HepG2 (cell line): ENCODE measurements around the gene BSG. TPM values are rescaled to one million over a fixed set of nuclear protein-coding genes. Genes with fewer than 3 reads are reported as not detected.

Experiments
- ATAC-seq: fragments of 200-7000 bp; cut with Tn5 transposase; 3 replicates; pipeline ENCODE4 v1.9.1; 2020; ENCODE audit warnings: mild to moderate bottlenecking, moderate library complexity
- BruUV-seq: library from RNA; stranded (reverse); fragments of 400-500 nt; replicated peaks from 2 replicates; lab custom pipeline; 2021; lab: Mats Ljungman, UMichigan
- CTCF ChIA-PET: fragments of 300-600 bp; formaldehyde crosslinking; extraction: SDS; loops from one replicate; lab custom pipeline; 2021; ENCODE audit warnings: low total read pairs, inconsistent platforms, low intra/inter-chr PET ratio; lab: Yijun Ruan, JAX
- POLR2A ChIA-PET: fragments of 350-600 bp; sonication (Branson Sonifier 250); formaldehyde crosslinking; loops from one replicate; lab custom pipeline; 2020; ENCODE audit warnings: antibody characterized with exemption, inconsistent platforms; lab: Yijun Ruan, JAX
- DNase-seq: peaks from one replicate; pipeline ENCODE4 v3.0.0-alpha.2; 2015; ENCODE audit warnings: low spot score
- FAIRE-seq: peaks from 3 replicates; lab custom pipeline; 2011; peaks lifted over from hg19 to GRCh38; lab: Jason Lieb, UNC
- H2AFZ ChIP-seq: one replicate; pipeline ENCODE4 v1.6.1; 2011; ENCODE audit warnings: low read length, inconsistent platforms
- H3K27ac ChIP-seq: fragments of 300-600 bp; 3 replicates; pipeline ENCODE4 v1.8.0; 2011; ENCODE audit warnings: mixed run types, mild to moderate bottlenecking, mixed read lengths, low read length, inconsistent platforms; ENCODE audit not compliant: insufficient read depth; ENCODE audit errors: extremely low read length
- H3K27me3 ChIP-seq, 2 experiments: fragments of 200-600 bp in 1 of 2; 2 replicates in 1 of 2; 3 replicates in 1 of 2; pipeline versions ENCODE4 v1.6.0 to v1.8.0; 2011; ENCODE audit warnings: low read length in 2 of 2, mild to moderate bottlenecking in 2 of 2, moderate library complexity in 2 of 2, inconsistent platforms in 1 of 2; ENCODE audit not compliant: insufficient read depth in 2 of 2, control insufficient read depth in 1 of 2
- H3K36me3 ChIP-seq, 2 experiments: fragments of 200-600 bp in 1 of 2; replicated peaks in 1 of 2; 2 replicates in 1 of 2; 3 replicates in 1 of 2; pipeline versions ENCODE4 v1.5.1 to v1.8.0; 2011; ENCODE audit warnings: low read length in 2 of 2, inconsistent platforms in 1 of 2; ENCODE audit not compliant: insufficient read depth in 2 of 2, control insufficient read depth in 1 of 2
- H3K4me1 ChIP-seq: 2 replicates; pipeline ENCODE4 v1.5.1; 2012; ENCODE audit warnings: low read length, inconsistent platforms; ENCODE audit not compliant: insufficient read depth
- H3K4me2 ChIP-seq: 2 replicates; pipeline ENCODE4 v1.6.0; 2011; ENCODE audit warnings: low read depth, low read length, inconsistent platforms
- H3K4me3 ChIP-seq, 3 experiments: fragments of 200-600 bp in 1 of 3; sonication (generic), shearing (Covaris generic) in 1 of 3; replicated peaks in 1 of 3; 2 replicates each; pipeline ENCODE4 v1.5.1; 2011 to 2016; ENCODE audit warnings: low read length in 3 of 3, inconsistent platforms in 2 of 3, low read depth in 2 of 3, mild to moderate bottlenecking in 2 of 3, control low read depth in 1 of 3, mixed read lengths in 1 of 3; ENCODE audit not compliant: insufficient read depth in 1 of 3
- H3K79me2 ChIP-seq: one replicate; pipeline ENCODE4 v1.6.1; 2011; ENCODE audit warnings: low read length, inconsistent platforms; ENCODE audit not compliant: insufficient read depth
- H3K9ac ChIP-seq: 2 replicates; pipeline ENCODE4 v1.6.0; 2011; ENCODE audit warnings: mild to moderate bottlenecking, low read depth, low read length, inconsistent platforms; ENCODE audit not compliant: insufficient read depth
- H3K9me3 ChIP-seq: 2 replicates; pipeline ENCODE4 v1.5.1; 2012; ENCODE audit warnings: mild to moderate bottlenecking, low read length
- H4K20me1 ChIP-seq: 2 replicates; pipeline ENCODE4 v1.6.0; 2011; ENCODE audit warnings: inconsistent platforms, mild to moderate bottlenecking, low read length, moderate library complexity; ENCODE audit not compliant: insufficient read depth
- AGO2 ChIP-seq: fragments of 200-400 bp; formaldehyde crosslinking; optimal IDR thresholded peaks from 2 replicates; pipeline ENCODE3; 2017; ENCODE audit warnings: mild to moderate bottlenecking, low read depth, low read length, moderate library complexity
- FOXK2 ChIP-seq: fragments of 450-650 bp; IDR thresholded peaks from 2 replicates; pipeline ENCODE4 v1.6.1; 2016
- IKZF4 ChIP-seq: sonication (generic); formaldehyde crosslinking; IDR thresholded peaks from 2 replicates; pipeline ENCODE4 v1.5.1; 2020; ENCODE audit warnings: borderline replicate concordance, mild to moderate bottlenecking, low read depth, missing genetic modification reagents; ENCODE audit errors: not compliant biosample characterization
- NR2F6 ChIP-seq, 2 experiments: IDR thresholded peaks; 2 replicates each; pipeline ENCODE4 v1.6.1; 2016; ENCODE audit warnings: antibody characterized with exemption in 1 of 2, mild to moderate bottlenecking in 1 of 2
- TCF7L2 ChIP-seq: IDR thresholded peaks from 2 replicates; pipeline ENCODE4 v1.6.1; 2011; ENCODE audit warnings: mild to moderate bottlenecking, low read depth, low read length, moderate library complexity
- THAP9 ChIP-seq: sonication (generic); formaldehyde crosslinking; IDR thresholded peaks from 2 replicates; pipeline ENCODE4; 2020; ENCODE audit warnings: missing genetic modification reagents, mild to moderate bottlenecking, borderline replicate concordance
- ZNF333 ChIP-seq: sonication (generic); formaldehyde crosslinking; IDR thresholded peaks from 2 replicates; pipeline ENCODE4 v1.4.0; 2020; ENCODE audit warnings: mild to moderate bottlenecking, missing genetic modification reagents, borderline replicate concordance
- ZNF687 ChIP-seq: sonication (generic); formaldehyde crosslinking; IDR thresholded peaks from 2 replicates; pipeline ENCODE4 v1.5.1; 2020; ENCODE audit warnings: mild to moderate bottlenecking, missing genetic modification reagents, moderate library complexity
- WGBS: methylation state at CpG from one replicate; pipeline ENCODE4 v1.1.6; 2017; ENCODE audit warnings: low lambda C conversion rate; 5-methylcytosine and 5-hydroxymethylcytosine counted together
- in situ Hi-C: cut with HindIII; loops from 2 replicates; pipeline ENCODE4 v1.10.0; 2017; ENCODE audit warnings: low pct_unique_long_range_greater_than_20kb; ENCODE audit not compliant: extremely low pct_ligation_motif_present
- intact Hi-C: fragments of 100-400 bp; cut with micrococcal nuclease; formaldehyde crosslinking; loops from one replicate; pipeline ENCODE4 v1.10.0; 2022; ENCODE audit not compliant: unreplicated experiment
- polyA plus RNA-seq, 8 experiments: library from polyadenylated mRNA; depleted of rRNA in 3 of 8; stranded (reverse) in 7 of 8; unstranded in 1 of 8; fragments of >200 nt; fragmentation: Illumina TruSeq in 4 of 8; extraction: Trizol in 4 of 8; gene quantifications; 2 replicates each; pipeline versions ENCODE4 v1.2.1 to v1.2.3, GENCODE V29; 2011 to 2016; ENCODE audit warnings: low read depth in 4 of 8, missing spikeins in 1 of 8, mixed read lengths in 1 of 8; ENCODE audit not compliant: insufficient read depth in 1 of 8
- total RNA-seq, 5 experiments: library from RNA; depleted of rRNA; stranded (reverse); fragments of >200 nt; fragmentation: Illumina TruSeq; extraction: Trizol; gene quantifications; 2 replicates each; pipeline ENCODE4 v1.2.3, GENCODE V29; 2016; ENCODE audit warnings: low read depth in 1 of 5

Gene BSG
- total and polyA plus RNA-seq, 2 of the 13 experiments (the other 11 are each of a cell fraction or from before 2014, with no cell fraction given): 309 to 754 TPM

GRCh38 chr19:534088-534487 lies 38.3 kb upstream of the BSG start:
- peak overlapping the region; percentile 96 for H3K4me2 ChIP-seq
- peaks cover 12 to 31% of the 10 kb centered on the region in 2 experiments; a peak in 4 of 5 replicates for H3K36me3 ChIP-seq
- H3K27me3 ChIP-seq: no peaks in the 10 kb centered on the region
- no TSS peak for BruUV-seq
- H4K20me1 ChIP-seq: peaks cover 27% of the 10 kb centered on the region; the same call in 1 of the 2 replicates
- FAIRE-seq: no peak
- H3K9me3 ChIP-seq: no peaks in the 10 kb centered on the region
- ChIA-PET POLR2A (interaction anchor here (1.1 to 2.7 kb wide), 3 partner anchors 10 to 204 kb away, joined by 4 to 20 read pairs (median 13); no protein-coding TSS in a partner anchor), CTCF (no interaction called here)
- no peak for ATAC-seq
- peaks cover 37% of the 10 kb centered on the region for H3K79me2 ChIP-seq
- TF ChIP-seq TCF7L2 (no peak), AGO2 (peak; percentile 9)
- DNase-seq: no peak
- H3K4me3 ChIP-seq: peak overlapping the region; percentile 97 to 98 (median 97); a peak in 4 of 6 replicates
- peaks cover 40% of the 10 kb centered on the region for H3K4me1 ChIP-seq
- H3K27ac ChIP-seq: peak overlapping the region; percentile 26
- in situ Hi-C loops: no loop called here
- peak overlapping the region; percentile 96; the same call in 1 of the 2 replicates for H3K9ac ChIP-seq
- H2AFZ ChIP-seq: no peak overlapping the region
- intact Hi-C loops: no loop called here
- 91% methylated on average over 9 of the region's 14 CpGs for WGBS

GRCh38 chr19:535017-535835 lies 37.2 kb upstream of the BSG start:
- H3K4me1 ChIP-seq: peaks cover 28% of the 10 kb centered on the region
- H3K4me3 ChIP-seq: no peak overlapping the region
- H2AFZ ChIP-seq: no peak overlapping the region
- no peak; the same call in 2 of the 3 replicates for ATAC-seq
- ChIA-PET CTCF (interaction anchor here (1.1 kb wide), 1 partner anchor 49 kb away, joined by 3 read pairs; no protein-coding TSS in a partner anchor), POLR2A (interaction anchor here (0.9 to 1.7 kb wide), 2 partner anchors 11 to 21 kb away, joined by 4 to 5 read pairs; no protein-coding TSS in a partner anchor)
- no peak overlapping the region for H3K4me2 ChIP-seq
- H4K20me1 ChIP-seq: peaks cover 27% of the 10 kb centered on the region; the same call in 1 of the 2 replicates
- H3K27ac ChIP-seq: no peak overlapping the region
- FAIRE-seq: no peak
- WGBS: 65% methylated on average over 5 of the region's 16 CpGs
- BruUV-seq: no TSS peak
- H3K9me3 ChIP-seq: no peaks in the 10 kb centered on the region
- no peak overlapping the region for H3K9ac ChIP-seq
- H3K79me2 ChIP-seq: peaks cover 37% of the 10 kb centered on the region
- intact Hi-C loops: no loop called here
- H3K36me3 ChIP-seq: peaks cover 13 to 37% of the 10 kb centered on the region in 2 experiments; a peak in 4 of 5 replicates
- in situ Hi-C loops: no loop called here
- DNase-seq: no peak
- no peaks in the 10 kb centered on the region for H3K27me3 ChIP-seq
- TF ChIP-seq IKZF4 (CRISPR knock-in tag): no peak
- TF ChIP-seq ZNF687 (CRISPR knock-in tag): peak; percentile 73
- no peak for TF ChIP-seq THAP9 (CRISPR knock-in tag)
- no peak for TF ChIP-seq FOXK2
- TF ChIP-seq ZNF333: peak; percentile 44; the same call in 1 of the 2 replicates
- no peak for TF ChIP-seq NR2F6 (IDR thresholded peaks at IDR 0.05)
- peak; percentile 45; the same call in 1 of the 2 replicates for TF ChIP-seq NR2F6 (CRISPR knock-in tag; IDR thresholded peaks at IDR 0.05)
